Stimulated activated naive CD8-positive, alpha-beta T cell treated with anti-CD3 and anti-CD28 coated beads, Interleukin-15, amount 100 ng/mL, for 72 hours (primary cell): ENCODE results near the gene CACNA1A.
"Not testable (repeated sequence)": the region's sequence is repeated elsewhere in the genome, so short reads cannot be mapped to it uniquely, and the experiment has no call there.

Source experiments
- ATAC-seq: fragments of 150-1000 bp; cut with Tn5 transposase; 2 replicates; pipeline ENCODE4 v1.10.0; 2021; ENCODE audit warnings: mild to moderate bottlenecking, moderate library complexity
- DNase-seq, 2 donors: peaks; one replicate each; pipeline ENCODE4 v3.0.0; 2021 to 2022
- H3K27ac Mint-ChIP-seq, 2 donors: one replicate each; pipeline ENCODE4 v1.8.0; 2022; ENCODE audit warnings: mild to moderate bottlenecking in 2 of 2, mixed read lengths in 2 of 2, moderate library complexity in 2 of 2
- H3K27me3 Mint-ChIP-seq: one replicate; pipeline ENCODE4 v1.8.0; 2022; ENCODE audit warnings: mixed read lengths
- H3K4me1 Mint-ChIP-seq: one replicate; pipeline ENCODE4 v1.8.0; 2022; ENCODE audit warnings: mild to moderate bottlenecking, mixed read lengths
- H3K4me3 Mint-ChIP-seq, 2 donors: one replicate each; pipeline ENCODE4 v1.8.0; 2022; ENCODE audit warnings: mild to moderate bottlenecking in 2 of 2, mixed read lengths in 2 of 2, moderate library complexity in 1 of 2
- H3K9me3 Mint-ChIP-seq, 2 donors: one replicate each; pipeline ENCODE4 v1.8.0; 2022; ENCODE audit warnings: mixed read lengths in 2 of 2

CACNA1A gene

GRCh38 chr19:13210339-13210775 is 295.9 kb downstream of the CACNA1A start:
- Mint-ChIP-seq H3K9me3 (no peaks in the 10 kb centered on the region), H3K4me1 (peaks cover 54% of the 10 kb centered on the region), H3K27me3 (no peaks in the 10 kb centered on the region), H3K27ac (no peak overlapping the region), H3K4me3 (no peak overlapping the region)
- ATAC-seq (no peak), DNase-seq (no peak)

DNA sequence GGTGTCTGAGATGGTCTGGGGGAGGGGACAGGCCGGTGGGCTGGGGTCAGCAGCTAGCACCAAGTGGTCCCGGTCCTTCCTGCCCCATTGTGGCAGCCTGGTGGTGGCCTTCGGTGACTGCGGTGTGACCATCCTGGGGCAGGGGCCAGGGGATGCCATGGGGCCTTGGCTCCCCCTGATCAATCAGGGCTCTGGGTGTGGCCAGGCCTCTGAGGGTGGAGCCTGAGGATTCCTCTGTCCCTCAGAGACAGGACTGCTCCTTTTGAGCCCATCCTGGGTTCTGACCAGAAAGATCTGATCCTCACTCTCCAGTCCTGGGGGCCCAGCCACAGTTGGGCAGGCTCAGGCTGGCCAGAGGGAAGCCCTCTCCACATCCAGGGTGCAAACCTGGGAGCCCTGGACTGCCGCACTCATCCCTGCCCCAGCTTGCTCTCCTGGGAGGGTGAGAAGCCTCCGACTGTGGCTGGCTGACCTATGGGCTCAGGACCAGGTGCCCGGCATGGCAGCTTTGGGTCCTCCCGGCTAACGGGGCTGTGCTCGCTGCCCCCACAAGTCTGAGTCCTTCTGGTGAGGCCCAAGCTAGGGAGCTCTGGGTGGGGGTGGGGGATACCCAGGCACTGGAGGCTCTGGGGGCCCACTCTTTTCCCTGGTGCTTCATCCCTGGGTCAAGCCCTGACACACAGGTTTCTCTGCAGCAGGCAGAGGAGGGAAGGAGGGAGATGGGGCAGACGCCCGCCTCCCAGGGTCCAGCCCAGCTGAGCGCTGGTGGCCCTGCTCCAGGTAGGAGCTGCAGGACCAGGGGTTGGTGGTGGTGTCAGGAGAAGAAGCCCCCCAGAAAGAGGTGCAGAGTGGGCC is 296.6 kb downstream of the CACNA1A start:
- peak overlapping the region in 1 of 2 donors; percentile 94 for H3K27ac Mint-ChIP-seq
- no peak for ATAC-seq
- no peaks in the 10 kb centered on the region for H3K9me3 Mint-ChIP-seq
- DNase-seq = no peak
- H3K27me3 Mint-ChIP-seq = no peaks in the 10 kb centered on the region
- peaks cover 53% of the 10 kb centered on the region for H3K4me1 Mint-ChIP-seq
- H3K4me3 Mint-ChIP-seq = peak overlapping the region; percentile 58 to 75

- Mint-ChIP-seq H3K27me3 (no peaks in the 10 kb centered on the region), H3K4me3 (peak overlapping the region; percentile 80 to 87), H3K9me3 (no peaks in the 10 kb centered on the region), H3K27ac (peak overlapping the region; percentile 62 to 94), H3K4me1 (peaks cover 53% of the 10 kb centered on the region)
- DNase-seq = no peak
- ATAC-seq = peak; percentile 42
These were observed 297.4 kb downstream of the CACNA1A start for GRCh38 chr19:13208672-13209483.

- DNase-seq = peak; percentile 50 to 65
- Mint-ChIP-seq H3K4me3 (peak overlapping the region; percentile 80 to 87), H3K9me3 (no peaks in the 10 kb centered on the region)
These were observed 298.2 kb downstream of the CACNA1A start for GRCh38 chr19:13207846-13208671.

DNA sequence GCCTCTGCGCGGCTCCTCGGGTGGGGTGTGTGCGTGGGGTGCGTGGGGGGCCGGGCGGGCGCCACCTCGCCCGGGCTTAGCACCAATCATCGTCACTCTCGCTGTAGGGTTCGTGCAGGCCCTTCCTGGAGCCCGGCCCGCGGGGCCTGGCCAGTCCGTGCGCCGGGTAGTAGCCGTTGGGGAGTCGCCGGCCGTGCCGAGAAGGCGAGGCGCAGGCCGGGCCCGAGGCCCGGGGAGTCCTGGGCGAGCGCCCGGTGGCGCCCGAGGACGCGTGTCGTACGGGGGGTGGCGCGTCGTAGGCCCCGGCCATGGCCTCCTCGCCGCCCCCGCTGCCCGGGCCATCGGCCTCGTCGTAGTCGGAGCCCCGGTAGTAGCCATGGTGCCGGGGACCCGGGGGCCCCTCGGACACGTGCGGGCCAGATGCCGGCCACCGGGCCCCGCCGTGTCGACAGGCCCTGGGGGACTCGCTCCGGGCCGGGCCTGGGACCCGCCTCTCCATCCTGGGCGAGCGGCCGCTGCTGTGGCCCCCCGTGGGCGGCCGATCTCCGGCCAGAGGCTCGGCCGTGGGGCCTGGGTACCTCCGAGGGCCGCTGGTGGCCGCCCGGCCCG is 298.9 kb downstream of the CACNA1A start:
- no peak for DNase-seq
- Mint-ChIP-seq H3K27me3 (no peaks in the 10 kb centered on the region), H3K4me1 (peaks cover 41% of the 10 kb centered on the region), H3K9me3 (no peaks in the 10 kb centered on the region), H3K27ac (peak overlapping the region in 1 of 2 donors; percentile 98), H3K4me3 (peak overlapping the region in 1 of 2 donors; percentile 87)
- peak; percentile 46 for ATAC-seq

More at GRCh38 chr19:13207846-13208671, 298.2 kb downstream of the CACNA1A start:
- Mint-ChIP-seq H3K27me3 (no peaks in the 10 kb centered on the region), H3K27ac (peak overlapping the region; percentile 98), H3K4me1 (peaks cover 48% of the 10 kb centered on the region)
- ATAC-seq = peak; percentile 75

- no peak for ATAC-seq
These were observed 299.7 kb downstream of the CACNA1A start for GRCh38 chr19:13206587-13206986.

DNA sequence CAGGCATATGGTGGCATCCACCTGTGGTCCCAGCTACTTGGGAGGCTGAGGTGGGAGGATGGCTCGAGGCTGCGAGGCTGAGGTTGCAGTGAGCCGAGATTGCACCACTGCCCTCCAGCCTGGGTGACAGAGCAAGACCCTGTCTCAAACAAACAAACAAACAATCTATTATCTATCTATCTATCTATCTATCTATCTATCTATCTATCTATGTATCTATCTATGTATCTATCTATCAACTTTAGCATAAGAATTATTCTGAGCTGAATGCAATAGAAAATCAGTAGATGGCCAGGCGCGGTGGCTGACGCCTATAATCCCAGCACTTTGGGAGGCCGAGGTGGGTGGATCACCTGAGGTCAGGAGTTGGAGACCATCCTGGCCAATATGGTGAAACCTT is 304.2 kb downstream of the CACNA1A start:
- H3K9me3 Mint-ChIP-seq, H3K4me1 Mint-ChIP-seq: not testable (repeated sequence)

More at GRCh38 chr19:13206587-13206986, 299.7 kb downstream of the CACNA1A start:
- Mint-ChIP-seq H3K27ac (no peak overlapping the region), H3K27me3 (no peaks in the 10 kb centered on the region), H3K4me3 (no peak overlapping the region), H3K9me3 (no peaks in the 10 kb centered on the region), H3K4me1 (peaks cover 37% of the 10 kb centered on the region)
- no peak for DNase-seq

DNA sequence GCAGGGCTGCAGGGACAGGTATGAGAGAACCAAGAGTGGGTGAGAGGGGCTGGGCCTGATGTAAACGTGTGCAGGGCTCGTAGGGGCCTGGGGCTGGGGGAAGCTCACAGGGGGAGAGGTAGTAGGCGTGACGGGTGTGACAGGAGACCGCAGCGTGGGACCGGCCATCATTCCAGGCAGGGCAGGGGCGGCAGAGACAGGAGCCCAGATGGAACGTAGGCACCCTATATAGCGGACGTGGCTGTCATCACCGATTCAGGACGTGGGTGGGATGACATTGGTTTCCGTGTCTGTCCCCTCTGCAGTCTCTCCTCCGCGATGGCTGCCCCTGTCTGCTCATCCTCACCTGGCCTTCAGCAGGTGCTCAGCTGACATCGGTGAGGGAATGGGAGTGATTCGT is 307.6 kb downstream of the CACNA1A start:
- Mint-ChIP-seq H3K4me1 (peaks cover 30% of the 10 kb centered on the region), H3K27ac (peak overlapping the region in 1 of 2 donors; percentile 55), H3K9me3 (no peaks in the 10 kb centered on the region), H3K27me3 (no peaks in the 10 kb centered on the region), H3K4me3 (no peak overlapping the region)
- DNase-seq = no peak
- ATAC-seq = no peak

More for the DNA sequence above, 304.2 kb downstream of the CACNA1A start:
- not testable (repeated sequence) for DNase-seq, H3K27me3 Mint-ChIP-seq, ATAC-seq, H3K4me3 Mint-ChIP-seq, H3K27ac Mint-ChIP-seq

GRCh38 chr19:13195678-13196077 is 310.6 kb downstream of the CACNA1A start:
- Mint-ChIP-seq H3K27ac (no peak overlapping the region), H3K4me1 (peaks cover 43% of the 10 kb centered on the region), H3K4me3 (no peak overlapping the region), H3K9me3 (no peaks in the 10 kb centered on the region), H3K27me3 (no peaks in the 10 kb centered on the region)
- ATAC-seq (no peak), DNase-seq (peak in 1 of 2 donors; percentile 36)

GRCh38 chr19:13190781-13191540 is 315.3 kb downstream of the CACNA1A start:
- Mint-ChIP-seq H3K27me3 (no peaks in the 10 kb centered on the region), H3K4me1 (peaks cover 58% of the 10 kb centered on the region), H3K9me3 (no peaks in the 10 kb centered on the region), H3K4me3 (peak overlapping the region in 1 of 2 donors; percentile 21), H3K27ac (no peak overlapping the region)
- ATAC-seq = no peak
- DNase-seq = no peak

GRCh38 chr19:13189600-13189999 is 316.7 kb downstream of the CACNA1A start:
- H3K27ac Mint-ChIP-seq = no peak overlapping the region
- H3K4me1 Mint-ChIP-seq = peaks cover 50% of the 10 kb centered on the region
- H3K4me3 Mint-ChIP-seq = no peak overlapping the region
- no peak for DNase-seq
- H3K27me3 Mint-ChIP-seq = no peaks in the 10 kb centered on the region
- no peak for ATAC-seq
- H3K9me3 Mint-ChIP-seq = no peaks in the 10 kb centered on the region

- Mint-ChIP-seq H3K4me1 (peaks cover 41% of the 10 kb centered on the region), H3K27ac (peak overlapping the region in 1 of 2 donors; percentile 79), H3K27me3 (no peaks in the 10 kb centered on the region), H3K9me3 (no peaks in the 10 kb centered on the region), H3K4me3 (no peak overlapping the region)
- ATAC-seq (no peak), DNase-seq (no peak)
These were observed 318.9 kb downstream of the CACNA1A start for GRCh38 chr19:13187419-13187818.

DNA sequence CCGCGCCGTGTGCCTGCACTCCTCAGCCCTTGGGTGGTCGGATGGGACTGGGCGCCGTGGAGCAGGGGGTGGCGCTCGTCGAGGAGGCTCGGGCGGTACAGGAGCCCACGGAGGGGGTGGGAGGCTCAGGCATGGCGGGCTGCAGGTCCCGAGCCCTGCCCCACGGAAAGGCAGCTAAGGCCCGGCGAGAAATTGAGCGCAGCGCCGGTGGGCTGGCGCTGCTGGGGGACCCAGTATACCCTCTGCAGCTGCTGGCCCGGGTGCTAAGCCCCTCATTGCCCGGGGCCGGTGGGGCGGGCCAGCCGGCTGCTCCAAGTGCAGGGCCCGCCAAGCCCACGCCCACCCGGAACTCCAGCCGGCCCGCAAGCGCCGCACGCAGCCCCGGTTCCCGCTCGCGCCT is 319.6 kb downstream of the CACNA1A start:
- ATAC-seq, H3K27ac Mint-ChIP-seq, DNase-seq, H3K4me3 Mint-ChIP-seq, H3K27me3 Mint-ChIP-seq, H3K9me3 Mint-ChIP-seq: not testable (repeated sequence)
- peaks cover 47% of the 10 kb centered on the region for H3K4me1 Mint-ChIP-seq
